ENCODE results near the gene DUS3L.
A peak's percentile ranks its signal among the peaks of the same experiment; 100 is the strongest.

DUS3L gene

GRCh38 chr19:5804516-5805461, 13.8 kb upstream of the DUS3L start, which contains the start of gene NRTN:
Gene NRTN, plus strand, starts transcription at chr19:5805067. Its CDS starts 19,099 bp downstream, at chr19:5824166.
- Histone ChIP-seq H3K4me2 (peak within 1 kb of the TSS; percentile 83 to 98 (median 88)), H3K4me3 (peak within 1 kb of the TSS; percentile 43 to 63 (median 51); a peak in 19 of 20 replicates), H3K36me3 (no peaks in the 10 kb centered on the region), H3K27ac (no peak within 1 kb of the TSS; a peak in 1 of 22 replicates), H3K27me3 (peaks cover 21 to 41% (median 33%) of the 10 kb centered on the region in 11 experiments), H3K9ac (peak within 1 kb of the TSS in 8 of 11 experiments; percentile 34 to 63 (median 50); a peak in 11 of 22 replicates), H4K20me1 (peaks cover 0 to 5% (median 0%) of the 10 kb centered on the region in 11 experiments; a peak in 3 of 22 replicates), H3K4me1 (peaks cover 7 to 64% (median 55%) of the 10 kb centered on the region in 10 experiments; a peak in 19 of 20 replicates), H3K9me3 (replicated peaks in 1 of 11) (no peaks in the 10 kb centered on the region)
- no peak for TF ChIP-seq Cebpa-rat (IDR thresholded peaks at IDR 0.05)

GRCh38 chr19:5803752-5804515, 13.0 kb upstream of the DUS3L start:
- Histone ChIP-seq H3K27ac (no peak overlapping the region; a peak in 1 of 22 replicates), H3K4me3 (peak overlapping the region; percentile 41 to 63 (median 51); a peak in 17 of 20 replicates)

DNA sequence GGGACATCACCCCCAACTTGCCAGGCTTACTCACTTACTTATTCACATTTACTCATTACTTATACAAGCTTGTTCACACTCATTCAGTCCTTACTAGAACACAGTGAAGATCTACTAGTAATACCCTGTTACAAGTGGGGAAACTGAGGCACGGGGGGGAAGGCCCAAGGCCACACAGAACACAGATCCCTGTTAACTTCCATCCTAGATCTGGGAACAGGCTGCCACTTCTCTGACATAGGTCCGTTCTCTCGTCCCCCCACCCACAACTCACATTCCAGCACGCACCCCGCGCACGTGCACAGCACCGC, 12.4 kb upstream of the DUS3L start:
- Histone ChIP-seq H3K4me3 (peak overlapping the region; percentile 27 to 54 (median 44); a peak in 15 of 20 replicates), H3K27ac (no peak overlapping the region), H3K9ac (peak overlapping the region in 10 of 11 experiments; percentile 19 to 63 (median 41); a peak in 10 of 22 replicates)

More at GRCh38 chr19:5803752-5804515, 13.0 kb upstream of the DUS3L start:
- Histone ChIP-seq H3K9me3 (replicated peaks in 1 of 11) (no peaks in the 10 kb centered on the region), H3K27me3 (peaks cover 21 to 50% (median 37%) of the 10 kb centered on the region in 11 experiments), H3K9ac (peak overlapping the region in 10 of 11 experiments; percentile 19 to 63 (median 46); a peak in 13 of 22 replicates), H3K4me2 (peak overlapping the region; percentile 83 to 98 (median 88)), H3K36me3 (no peaks in the 10 kb centered on the region), H3K4me1 (peaks cover 16 to 69% (median 60%) of the 10 kb centered on the region in 10 experiments; a peak in 19 of 20 replicates), H4K20me1 (peaks cover 0 to 5% (median 0%) of the 10 kb centered on the region in 11 experiments; a peak in 3 of 22 replicates)
- no peak for TF ChIP-seq Cebpa-rat (IDR thresholded peaks at IDR 0.05)

DNA sequence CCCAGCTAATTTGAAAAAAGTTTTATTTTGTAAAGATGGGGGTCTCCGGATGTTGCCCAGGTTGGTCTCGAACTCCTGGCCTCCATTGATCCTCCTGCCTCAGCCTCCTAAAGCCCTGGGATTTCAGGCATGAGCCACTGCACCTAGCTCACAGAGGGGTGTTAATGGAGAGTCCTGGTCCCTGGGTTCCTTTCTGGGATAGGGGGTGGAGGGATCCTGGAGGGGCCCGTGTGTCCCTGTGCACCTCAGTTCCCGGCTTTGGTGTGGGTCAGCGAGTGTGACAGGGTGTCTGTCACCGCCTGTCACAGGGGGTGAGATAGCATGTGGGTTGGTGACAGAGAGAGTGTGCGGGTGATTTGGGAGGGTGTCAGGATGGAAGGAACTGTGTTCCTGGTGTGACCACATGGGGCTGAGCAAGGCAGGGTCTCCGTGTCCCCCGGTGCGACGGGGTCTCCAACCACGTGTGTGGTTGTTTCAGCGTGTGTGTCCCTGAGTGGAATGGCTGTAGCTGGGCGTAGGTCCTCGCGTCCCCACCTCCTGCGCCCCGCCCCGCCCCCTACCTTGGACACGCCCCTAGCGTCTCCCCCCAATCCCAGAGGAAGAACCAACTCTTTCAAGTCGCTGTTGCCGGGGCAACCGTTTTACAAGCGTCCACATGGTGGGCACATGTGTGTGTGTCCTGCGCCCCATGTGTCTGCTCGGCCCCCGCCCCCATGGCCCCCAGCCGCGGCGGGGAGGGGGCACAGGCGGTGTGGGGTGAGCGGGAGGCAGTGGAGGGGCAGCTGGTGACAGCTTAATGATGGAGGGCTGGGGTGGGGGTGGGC, 11.0 kb upstream of the DUS3L start:
- no peaks in the 10 kb centered on the region for H3K36me3 ChIP-seq
- no peak for TF ChIP-seq Cebpa-rat (IDR thresholded peaks at IDR 0.05)
- H3K4me1 ChIP-seq, result peaks cover 21 to 72% (median 58%) of the 10 kb centered on the region in 10 experiments; a peak in 19 of 20 replicates
- H3K27me3 ChIP-seq, result peaks cover 21 to 54% (median 40%) of the 10 kb centered on the region in 11 experiments
- no peak overlapping the region; a peak in 1 of 22 replicates for H3K27ac ChIP-seq
- peak overlapping the region in 1 of 11 experiments; percentile 39; a peak in 2 of 22 replicates for H3K9ac ChIP-seq
- H3K9me3 ChIP-seq (replicated peaks in 1 of 11), result no peaks in the 10 kb centered on the region
- peak overlapping the region; percentile 56 to 90 (median 84) for H3K4me2 ChIP-seq
- H4K20me1 ChIP-seq, result peaks cover 0 to 5% (median 0%) of the 10 kb centered on the region in 11 experiments; a peak in 3 of 22 replicates
- H3K4me3 ChIP-seq, result peak overlapping the region in 1 of 10 experiments; percentile 28; a peak in 1 of 20 replicates

More for the DNA sequence above, 12.4 kb upstream of the DUS3L start:
- H3K27me3 ChIP-seq, result peaks cover 21 to 55% (median 40%) of the 10 kb centered on the region in 11 experiments
- H3K36me3 ChIP-seq, result no peaks in the 10 kb centered on the region
- H3K9me3 ChIP-seq (replicated peaks in 1 of 11), result no peaks in the 10 kb centered on the region
- TF ChIP-seq Cebpa-rat (IDR thresholded peaks at IDR 0.05), result no peak
- H4K20me1 ChIP-seq, result peaks cover 0 to 5% (median 0%) of the 10 kb centered on the region in 11 experiments; a peak in 3 of 22 replicates
- peak overlapping the region; percentile 83 to 98 (median 88) for H3K4me2 ChIP-seq
- peaks cover 21 to 72% (median 61%) of the 10 kb centered on the region in 10 experiments; a peak in 19 of 20 replicates for H3K4me1 ChIP-seq

- peaks cover 21 to 66% (median 56%) of the 10 kb centered on the region in 10 experiments; a peak in 19 of 20 replicates for H3K4me1 ChIP-seq
- peak overlapping the region in 5 of 11 experiments; percentile 38 to 80 (median 73); a peak in 8 of 22 replicates for H3K4me2 ChIP-seq
- H3K27ac ChIP-seq, result no peak overlapping the region
- H3K9ac ChIP-seq, result peak overlapping the region in 1 of 11 experiments; percentile 63; a peak in 1 of 22 replicates
- H3K36me3 ChIP-seq, result no peaks in the 10 kb centered on the region
- peaks cover 14 to 40% (median 31%) of the 10 kb centered on the region in 11 experiments for H3K27me3 ChIP-seq
- TF ChIP-seq Cebpa-rat (IDR thresholded peaks at IDR 0.05), result no peak
- H3K9me3 ChIP-seq (replicated peaks in 1 of 11), result no peaks in the 10 kb centered on the region
- no peak overlapping the region for H3K4me3 ChIP-seq
- H4K20me1 ChIP-seq, result peaks cover 0 to 5% (median 0%) of the 10 kb centered on the region in 11 experiments; a peak in 3 of 22 replicates
Observed at GRCh38 chr19:5800361-5801270, 9.7 kb upstream of the DUS3L start.

- peaks cover 5 to 29% (median 21%) of the 10 kb centered on the region in 11 experiments for H3K27me3 ChIP-seq
- no peak for TF ChIP-seq Cebpa-rat (IDR thresholded peaks at IDR 0.05)
- no peak overlapping the region for H3K4me3 ChIP-seq
- H3K4me1 ChIP-seq, result peaks cover 20 to 63% (median 52%) of the 10 kb centered on the region in 10 experiments; a peak in 19 of 20 replicates
- H3K27ac ChIP-seq, result peak overlapping the region in 1 of 11 experiments; percentile 15; a peak in 1 of 22 replicates
- no peaks in the 10 kb centered on the region for H3K9me3 ChIP-seq (replicated peaks in 1 of 11)
- peaks cover 0 to 5% (median 0%) of the 10 kb centered on the region in 11 experiments; a peak in 3 of 22 replicates for H4K20me1 ChIP-seq
- H3K4me2 ChIP-seq, result peak overlapping the region; percentile 38 to 80 (median 72)
- H3K36me3 ChIP-seq, result no peaks in the 10 kb centered on the region
- H3K9ac ChIP-seq, result peak overlapping the region in 7 of 11 experiments; percentile 6 to 63 (median 43); a peak in 6 of 22 replicates
Observed at GRCh38 chr19:5799247-5800241, 8.6 kb upstream of the DUS3L start.
